Measurements from ENCODE around the gene GPR4. TPM values are rescaled to one million over a fixed set of nuclear protein-coding genes. Genes with fewer than 3 reads are reported as not detected.
"Not testable (repeated sequence)": the region's sequence is repeated elsewhere in the genome, so short reads cannot be mapped to it uniquely, and the experiment has no call there.

Gene GPR4
- total and polyA plus RNA-seq, 2 of the 4 experiments (the other 2 are of a cell fraction) = 0.02 TPM; not detected in 1

DNA sequence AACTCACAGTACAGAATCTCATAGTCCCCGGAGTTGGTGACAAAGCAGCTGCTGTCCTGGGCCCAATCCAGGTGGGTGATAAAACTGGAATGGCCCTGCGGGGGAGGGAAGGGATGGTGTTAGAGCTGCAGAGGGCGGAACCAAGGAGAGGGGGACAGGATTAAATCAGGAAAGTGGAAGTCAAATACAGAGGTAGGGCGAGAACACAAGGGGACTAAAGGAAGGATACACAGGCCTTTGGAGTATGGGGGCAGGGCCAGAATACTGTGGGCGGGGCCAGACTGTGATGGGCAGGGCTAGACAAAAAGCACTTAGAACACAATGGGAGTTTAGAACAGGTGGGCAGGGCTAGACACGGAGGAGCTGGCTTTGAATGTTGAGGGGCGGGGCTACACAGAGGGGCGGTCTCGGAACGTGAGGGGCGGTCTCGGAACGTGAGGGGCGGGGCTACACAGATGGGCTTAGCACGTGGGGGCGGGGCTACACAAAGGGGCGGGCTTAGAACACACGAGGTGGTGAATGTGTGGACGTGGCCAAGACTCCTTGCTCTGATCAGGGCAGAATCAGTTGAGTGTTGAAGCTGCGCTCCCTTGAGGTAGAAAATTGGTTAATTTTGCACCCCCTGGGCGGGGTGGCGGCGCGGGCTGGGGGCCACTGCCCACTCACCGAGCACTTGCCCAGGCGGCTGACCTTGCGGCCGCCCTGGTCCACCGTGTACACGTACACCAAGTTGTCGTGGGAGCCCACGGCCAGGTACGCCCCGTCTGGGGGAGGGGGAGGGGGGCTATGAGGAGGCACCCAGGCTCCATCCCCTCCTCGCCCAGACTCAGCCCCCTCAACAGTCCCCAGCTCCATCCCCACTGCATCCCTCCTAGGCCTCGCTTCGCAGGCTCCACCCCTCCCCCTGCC is 14.0 kb upstream of the GPR4 start:
- Histone ChIP-seq H4K5ac (ENCODE audit: low read depth, low read length) (no peak overlapping the region), H3K14ac (replicated peaks; ENCODE audit: low read depth, low read length) (no peak overlapping the region), H3K56ac (ENCODE audit: extremely low read depth, insufficient read depth, low read length) (no peak overlapping the region), H2AFZ (replicated peaks; ENCODE audit: low read length, poor library complexity) (peak overlapping the region; percentile 56), H3K79me1 (ENCODE audit: low read depth in 1 of 2, low read length in 2 of 2) (peaks cover 0 to 12% of the 10 kb centered on the region in 2 experiments; a peak in 1 of 4 replicates), H3K4me1 (ENCODE audit: control insufficient read depth, insufficient read depth, low read length) (peaks cover 8% of the 10 kb centered on the region), H3K9ac (ENCODE audit: low read depth, low read length) (no peak overlapping the region), H3K27me3 (ENCODE audit: control insufficient read depth, insufficient read depth, low read length) (no peaks in the 10 kb centered on the region), H3K4me3 (ENCODE audit: insufficient read depth, low read depth, low read length) (no peak overlapping the region), H2BK120ac (ENCODE audit: low read depth, low read length) (no peak overlapping the region; the same call in 1 of the 2 replicates), H3K23ac (ENCODE audit: low read depth, low read length) (no peak overlapping the region), H3K27ac (ENCODE audit: insufficient read depth, low read length) (no peak overlapping the region), H3K9me3 (ENCODE audit: control insufficient read depth, insufficient read depth, low read length) (no peaks in the 10 kb centered on the region), H4K91ac (ENCODE audit: insufficient read depth, low read depth, low read length) (peak overlapping the region; percentile 6; the same call in 1 of the 2 replicates), H2BK20ac (ENCODE audit: low read depth, low read length) (no peak overlapping the region), H3K4ac (ENCODE audit: low read depth, low read length) (no peak overlapping the region; the same call in 1 of the 2 replicates), H3K4me2 (ENCODE audit: low read depth, low read length) (no peak overlapping the region), H3K18ac (ENCODE audit: low read depth, low read length) (no peak overlapping the region), H4K8ac (ENCODE audit: low read depth in 2 of 2, low read length in 2 of 2) (peak overlapping the region in 1 of 2 experiments; percentile 8; a peak in 1 of 4 replicates), H2BK5ac (ENCODE audit: low read depth, low read length, poor library complexity, severe bottlenecking) (peak overlapping the region; percentile 20), H4K20me1 (ENCODE audit: insufficient read depth, low read length) (peaks cover 3% of the 10 kb centered on the region; the same call in 1 of the 2 replicates), H2BK15ac (ENCODE audit: low read depth, low read length) (no peak overlapping the region; the same call in 2 of the 3 replicates), H3K36me3 (ENCODE audit: control insufficient read depth, insufficient read depth, low read length) (peaks cover 49% of the 10 kb centered on the region), H2AK9ac (replicated peaks; ENCODE audit: low read depth, low read length, poor library complexity) (peak overlapping the region; percentile 82), H3K9me1 (ENCODE audit: insufficient read depth, low read length) (peaks cover 9% of the 10 kb centered on the region; the same call in 1 of the 2 replicates), H2AK5ac (ENCODE audit: low read depth, low read length) (peak overlapping the region; percentile 71)
- DNase-seq = peak; percentile 80
- intact Hi-C loops (cut with micrococcal nuclease) (no loop called here), dilution Hi-C loops (cut with HindIII; ENCODE audit: low sequenced_read_pairs, unreplicated experiment) (no loop called here), in situ Hi-C loops (cut with MboI; ENCODE audit: low sequenced_read_pairs) (no loop called here)
- no peak for TF ChIP-seq MAFK (IDR thresholded peaks at IDR 0.05; ENCODE audit: low read depth, low read length)
- TF ChIP-seq RCOR1 (IDR thresholded peaks at IDR 0.05; ENCODE audit: insufficient replicate concordance, low read length) = no peak
- peak; percentile 96 for TF ChIP-seq BHLHE40 (IDR thresholded peaks at IDR 0.05; ENCODE audit: low read depth, low read length)
- POLR2A ChIA-PET (ENCODE audit: unreplicated experiment) = no interaction called here
- CTCF ChIA-PET = no interaction called here
- BruUV-seq (replicated peaks) = no TSS peak
- 61% methylated on average over 12 of the region's 37 CpGs; no CpG with 5 or more reads in 1 of the 2 experiments for WGBS, 2 experiments (ENCODE audit: extremely low coverage in 2 of 2, insufficient read length in 1 of 2)
- peak; percentile 87 for ATAC-seq (ENCODE audit: low read depth)

DNA sequence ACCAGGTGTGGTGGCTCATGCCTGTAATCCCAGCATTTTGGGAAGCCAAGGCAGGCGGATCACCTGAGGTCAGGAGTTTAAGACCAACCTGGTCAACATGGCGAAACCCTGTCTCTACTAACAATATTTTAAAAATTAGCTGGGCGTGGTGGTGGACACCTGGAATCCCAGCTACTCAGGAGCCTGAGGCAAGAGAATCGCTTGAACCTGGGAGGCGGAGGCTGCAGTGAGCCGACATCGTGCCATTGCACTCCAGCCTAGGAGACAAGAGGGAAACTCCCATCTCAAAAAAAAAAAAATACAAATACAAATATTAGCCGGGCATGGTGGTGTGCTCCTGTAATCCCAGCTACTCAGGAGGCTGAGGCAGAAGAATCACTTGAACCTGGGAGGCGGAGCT is 13.0 kb upstream of the GPR4 start:
- H4K5ac ChIP-seq (ENCODE audit: low read depth, low read length); H2BK15ac ChIP-seq (ENCODE audit: low read depth, low read length); H3K23ac ChIP-seq (ENCODE audit: low read depth, low read length); POLR2A ChIA-PET (ENCODE audit: unreplicated experiment); H3K14ac ChIP-seq (replicated peaks; ENCODE audit: low read depth, low read length); H2BK120ac ChIP-seq (ENCODE audit: low read depth, low read length); H4K20me1 ChIP-seq (ENCODE audit: insufficient read depth, low read length); intact Hi-C loops (cut with micrococcal nuclease); H3K4ac ChIP-seq (ENCODE audit: low read depth, low read length); H2BK5ac ChIP-seq (ENCODE audit: low read depth, low read length, poor library complexity, severe bottlenecking); H2BK20ac ChIP-seq (ENCODE audit: low read depth, low read length); H4K91ac ChIP-seq (ENCODE audit: insufficient read depth, low read depth, low read length); H2AFZ ChIP-seq (replicated peaks; ENCODE audit: low read length, poor library complexity); H3K18ac ChIP-seq (ENCODE audit: low read depth, low read length); DNase-seq; H3K27me3 ChIP-seq (ENCODE audit: control insufficient read depth, insufficient read depth, low read length); dilution Hi-C loops (cut with HindIII; ENCODE audit: low sequenced_read_pairs, unreplicated experiment); H2AK9ac ChIP-seq (replicated peaks; ENCODE audit: low read depth, low read length, poor library complexity); H3K4me1 ChIP-seq (ENCODE audit: control insufficient read depth, insufficient read depth, low read length); H3K4me2 ChIP-seq (ENCODE audit: low read depth, low read length); H3K56ac ChIP-seq (ENCODE audit: extremely low read depth, insufficient read depth, low read length); H3K9me1 ChIP-seq (ENCODE audit: insufficient read depth, low read length); in situ Hi-C loops (cut with MboI; ENCODE audit: low sequenced_read_pairs); H3K9ac ChIP-seq (ENCODE audit: low read depth, low read length); H3K27ac ChIP-seq (ENCODE audit: insufficient read depth, low read length); ATAC-seq (ENCODE audit: low read depth); H3K9me3 ChIP-seq (ENCODE audit: control insufficient read depth, insufficient read depth, low read length); H3K4me3 ChIP-seq (ENCODE audit: insufficient read depth, low read depth, low read length); H2AK5ac ChIP-seq (ENCODE audit: low read depth, low read length); BruUV-seq (replicated peaks); H4K8ac ChIP-seq (ENCODE audit: low read depth in 2 of 2, low read length in 2 of 2): not testable (repeated sequence)
- CTCF ChIA-PET = interaction anchor here (1.7 kb wide), 1 partner anchor 26 kb away, joined by 8 read pairs; no protein-coding TSS in a partner anchor
- Histone ChIP-seq H3K79me1 (ENCODE audit: low read depth in 1 of 2, low read length in 2 of 2) (peaks cover 0 to 12% of the 10 kb centered on the region in 2 experiments; a peak in 1 of 4 replicates), H3K36me3 (ENCODE audit: control insufficient read depth, insufficient read depth, low read length) (peaks cover 43% of the 10 kb centered on the region)
- WGBS, 2 experiments (ENCODE audit: extremely low coverage in 2 of 2, insufficient read length in 1 of 2) = no CpG with 5 or more reads among the region's 9 CpGs
